Measurements from ENCODE around the gene PPT2. TPM values are rescaled to one million over a fixed set of nuclear protein-coding genes. Genes with fewer than 3 reads are reported as not detected.

Gene PPT2
- total and polyA plus RNA-seq, 2 of the 13 experiments (the other 11 are each of a cell fraction or from before 2014, with no cell fraction given), result 39.2 to 61.8 TPM

GRCh38 chr6:32177788-32178546 is 24.0 kb downstream of the PPT2 start, which contains the start of gene RNF5 (continued):
- TF ChIP-seq ZNF687 (CRISPR knock-in tag; IDR thresholded peaks at IDR 0.05), result peak; percentile 70
- no peak for TF ChIP-seq MEF2D (CRISPR knock-in tag; IDR thresholded peaks at IDR 0.05)
- peak; percentile 99 for TF ChIP-seq RFX1 (IDR thresholded peaks at IDR 0.05)
- no peak for TF ChIP-seq ONECUT2 (CRISPR knock-in tag; IDR thresholded peaks at IDR 0.05)
- no peak for TF ChIP-seq TCF12 (IDR thresholded peaks at IDR 0.05)
- no peak for TF ChIP-seq TCF12 (CRISPR knock-in tag; IDR thresholded peaks at IDR 0.05)
- no peak for TF ChIP-seq JARID2 (CRISPR knock-in tag; IDR thresholded peaks at IDR 0.05; ENCODE audit: insufficient replicate concordance)
- TF ChIP-seq TAF1 (CRISPR knock-in tag; IDR thresholded peaks at IDR 0.05), result no peak
- TF ChIP-seq, protein P1, sequence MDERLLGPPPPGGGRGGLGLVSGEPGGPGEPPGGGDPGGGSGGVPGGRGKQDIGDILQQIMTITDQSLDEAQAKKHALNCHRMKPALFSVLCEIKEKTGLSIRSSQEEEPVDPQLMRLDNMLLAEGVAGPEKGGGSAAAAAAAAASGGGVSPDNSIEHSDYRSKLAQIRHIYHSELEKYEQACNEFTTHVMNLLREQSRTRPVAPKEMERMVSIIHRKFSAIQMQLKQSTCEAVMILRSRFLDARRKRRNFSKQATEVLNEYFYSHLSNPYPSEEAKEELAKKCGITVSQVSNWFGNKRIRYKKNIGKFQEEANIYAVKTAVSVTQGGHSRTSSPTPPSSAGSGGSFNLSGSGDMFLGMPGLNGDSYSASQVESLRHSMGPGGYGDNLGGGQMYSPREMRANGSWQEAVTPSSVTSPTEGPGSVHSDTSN (CRISPR knock-in tag; IDR thresholded peaks at IDR 0.05), result peak; percentile 98
- no peak for TF ChIP-seq ZNF629 (CRISPR knock-in tag; conservative IDR thresholded peaks at IDR 0.05)
- no peak for TF ChIP-seq NAIF1 (CRISPR knock-in tag; IDR thresholded peaks at IDR 0.05; ENCODE audit: borderline replicate concordance)
- no peak; the same call in 1 of the 2 replicates for TF ChIP-seq RXRB (CRISPR knock-in tag; IDR thresholded peaks at IDR 0.05; ENCODE audit: borderline replicate concordance)
- no peak for TF ChIP-seq ZNF776 (CRISPR knock-in tag; IDR thresholded peaks at IDR 0.05)
- TF ChIP-seq HES4 (CRISPR knock-in tag; IDR thresholded peaks at IDR 0.05; ENCODE audit: borderline replicate concordance), result no peak
- TF ChIP-seq, protein P2, sequence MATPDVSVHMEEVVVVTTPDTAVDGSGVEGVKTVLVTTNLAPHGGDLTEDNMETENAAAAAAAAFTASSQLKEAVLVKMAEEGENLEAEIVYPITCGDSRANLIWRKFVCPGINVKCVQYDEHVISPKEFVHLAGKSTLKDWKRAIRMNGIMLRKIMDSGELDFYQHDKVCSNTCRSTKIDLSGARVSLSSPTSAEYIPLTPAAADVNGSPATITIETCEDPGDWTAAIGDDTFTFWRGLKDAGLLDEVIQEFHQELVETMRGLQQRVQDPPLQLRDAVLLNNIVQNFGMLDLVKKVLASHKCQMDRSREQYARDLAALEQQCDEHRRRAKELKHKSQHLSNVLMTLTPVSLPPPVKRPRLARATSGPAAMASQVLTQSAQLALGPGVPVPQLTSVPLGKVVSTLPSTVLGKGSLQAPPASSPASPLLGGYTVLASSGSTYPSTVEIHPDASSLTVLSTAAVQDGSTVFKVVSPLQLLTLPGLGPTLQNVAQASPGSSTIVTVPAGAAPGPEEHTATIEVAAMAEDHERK (CRISPR knock-in tag; IDR thresholded peaks at IDR 0.05; ENCODE audit: low read depth), result no peak
- TF ChIP-seq ZNF788 (CRISPR knock-in tag; IDR thresholded peaks at IDR 0.05; ENCODE audit: borderline replicate concordance), result peak; percentile 93; the same call in 1 of the 2 replicates
- no peak for TF ChIP-seq ZBTB37 (CRISPR knock-in tag; IDR thresholded peaks at IDR 0.05)
- TF ChIP-seq ARNT2 (CRISPR knock-in tag; IDR thresholded peaks at IDR 0.05; ENCODE audit: low read depth), result 0 out of 2 replicates have a peak, but pooled peaks have one; percentile 38
- TF ChIP-seq, protein P3, sequence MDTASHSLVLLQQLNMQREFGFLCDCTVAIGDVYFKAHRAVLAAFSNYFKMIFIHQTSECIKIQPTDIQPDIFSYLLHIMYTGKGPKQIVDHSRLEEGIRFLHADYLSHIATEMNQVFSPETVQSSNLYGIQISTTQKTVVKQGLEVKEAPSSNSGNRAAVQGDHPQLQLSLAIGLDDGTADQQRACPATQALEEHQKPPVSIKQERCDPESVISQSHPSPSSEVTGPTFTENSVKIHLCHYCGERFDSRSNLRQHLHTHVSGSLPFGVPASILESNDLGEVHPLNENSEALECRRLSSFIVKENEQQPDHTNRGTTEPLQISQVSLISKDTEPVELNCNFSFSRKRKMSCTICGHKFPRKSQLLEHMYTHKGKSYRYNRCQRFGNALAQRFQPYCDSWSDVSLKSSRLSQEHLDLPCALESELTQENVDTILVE (CRISPR knock-in tag; IDR thresholded peaks at IDR 0.05), result no peak; the same call in 1 of the 2 replicates
- no peak for TF ChIP-seq POLR2AphosphoS2 (IDR thresholded peaks at IDR 0.05; ENCODE audit: low read depth, low read length)
- TF ChIP-seq MAFF (IDR thresholded peaks at IDR 0.05; ENCODE audit: low read depth, low read length), result peak; percentile 99
- TF ChIP-seq ERF (CRISPR knock-in tag; IDR thresholded peaks at IDR 0.05), result peak; percentile 84
